Kidney tubule cell (primary cell): ENCODE measurements around the gene SEPHS1.
A peak's percentile ranks its signal among the peaks of the same experiment; 100 is the strongest.
"Not testable (repeated sequence)": the region's sequence is repeated elsewhere in the genome, so short reads cannot be mapped to it uniquely, and the experiment has no call there.

Experiments
- DNase-seq: peaks from one replicate; pipeline ENCODE4 v3.0.0-alpha.2; 2018; ENCODE audit warnings: low spot score

SEPHS1 gene

GRCh38 chr10:13360587-13360986 is 12.5 kb upstream of the SEPHS1 start:
- DNase-seq: no peak

- no peak for DNase-seq
These were observed 8.3 kb upstream of the SEPHS1 start for GRCh38 chr10:13356392-13356791.

- DNase-seq: no peak
These were observed 6.7 kb upstream of the SEPHS1 start for GRCh38 chr10:13354783-13355182.

GRCh38 chr10:13352519-13352918 is 4.4 kb upstream of the SEPHS1 start:
- no peak for DNase-seq

- DNase-seq: no peak
These were observed 3.3 kb upstream of the SEPHS1 start for GRCh38 chr10:13351340-13351915.

GRCh38 chr10:13349463-13350274 is 1.6 kb upstream of the SEPHS1 start:
- peak; percentile 71 for DNase-seq

GRCh38 chr10:13347500-13348156 is 465 bp downstream of the SEPHS1 start:
- peak; percentile 83 for DNase-seq

- no peak for DNase-seq
These were observed 1.0 kb downstream of the SEPHS1 start for GRCh38 chr10:13347043-13347499.

GRCh38 chr10:13346283-13347042 is 1.6 kb downstream of the SEPHS1 start:
- peak; percentile 46 for DNase-seq

- DNase-seq: no peak
These were observed 7.3 kb downstream of the SEPHS1 start for GRCh38 chr10:13340626-13341376.

- DNase-seq: no peak
These were observed 8.0 kb downstream of the SEPHS1 start for GRCh38 chr10:13340068-13340467.

GRCh38 chr10:13338390-13339110 is 9.5 kb downstream of the SEPHS1 start:
- no peak for DNase-seq

- no peak for DNase-seq
These were observed 10.3 kb downstream of the SEPHS1 start for GRCh38 chr10:13337827-13338196.

GRCh38 chr10:13337128-13337826 is 10.8 kb downstream of the SEPHS1 start:
- DNase-seq: no peak

GRCh38 chr10:13335881-13336280 is 12.2 kb downstream of the SEPHS1 start:
- DNase-seq: no peak

- DNase-seq: no peak
These were observed 13.5 kb downstream of the SEPHS1 start for GRCh38 chr10:13334556-13334955.

GRCh38 chr10:13331646-13332045 is 16.4 kb downstream of the SEPHS1 start:
- peak; percentile 64 for DNase-seq

GRCh38 chr10:13330980-13331379 is 17.1 kb downstream of the SEPHS1 start:
- DNase-seq: not testable (repeated sequence)

- DNase-seq: no peak
These were observed 18.5 kb downstream of the SEPHS1 start for GRCh38 chr10:13329565-13329964.

GRCh38 chr10:13328613-13329012 is 19.5 kb downstream of the SEPHS1 start:
- DNase-seq: no peak
